Measurements from ENCODE around the gene CLIC3.

The CLIC3 gene

DNA sequence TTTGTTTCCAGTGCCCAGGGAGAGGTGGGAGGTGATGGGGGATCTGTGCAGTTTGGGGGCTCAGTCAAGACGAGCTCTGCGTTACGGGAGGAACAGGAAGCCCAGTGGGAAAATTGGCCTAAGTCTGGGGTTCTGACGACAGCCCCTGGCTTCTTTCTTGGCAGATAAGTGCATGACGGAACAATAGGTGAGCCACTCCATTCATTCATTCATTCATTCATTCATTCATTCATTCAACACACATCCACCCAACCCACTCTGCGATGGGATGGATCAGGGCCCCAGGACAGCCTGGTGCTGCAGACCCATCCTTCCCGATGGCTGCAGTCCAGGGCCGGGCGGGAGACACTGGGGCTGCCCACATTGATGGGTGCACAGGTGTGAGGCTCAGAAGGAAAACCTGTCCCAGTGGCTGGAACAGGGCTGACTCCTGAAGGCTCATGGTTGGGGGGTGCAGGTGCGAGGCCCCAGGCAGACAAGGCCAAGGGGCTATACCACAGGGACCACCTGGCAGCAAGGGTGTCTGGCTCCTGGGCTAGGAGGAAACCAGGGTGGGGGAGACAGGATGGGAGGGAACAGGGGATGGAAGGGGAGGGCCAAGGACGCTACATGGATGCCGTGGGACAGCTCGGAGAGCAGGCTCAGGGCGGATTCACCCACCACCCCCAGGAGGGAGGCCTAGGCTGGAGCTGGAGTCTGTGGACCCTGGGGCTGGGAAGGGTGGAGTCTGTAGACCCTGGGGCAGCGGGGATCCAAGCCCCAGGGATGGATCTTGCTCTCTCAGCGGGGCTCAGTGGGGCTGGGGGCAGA, 15.5 kb downstream of the CLIC3 start:
- DNase-seq (ENCODE audit: low read depth), result no peak

DNA sequence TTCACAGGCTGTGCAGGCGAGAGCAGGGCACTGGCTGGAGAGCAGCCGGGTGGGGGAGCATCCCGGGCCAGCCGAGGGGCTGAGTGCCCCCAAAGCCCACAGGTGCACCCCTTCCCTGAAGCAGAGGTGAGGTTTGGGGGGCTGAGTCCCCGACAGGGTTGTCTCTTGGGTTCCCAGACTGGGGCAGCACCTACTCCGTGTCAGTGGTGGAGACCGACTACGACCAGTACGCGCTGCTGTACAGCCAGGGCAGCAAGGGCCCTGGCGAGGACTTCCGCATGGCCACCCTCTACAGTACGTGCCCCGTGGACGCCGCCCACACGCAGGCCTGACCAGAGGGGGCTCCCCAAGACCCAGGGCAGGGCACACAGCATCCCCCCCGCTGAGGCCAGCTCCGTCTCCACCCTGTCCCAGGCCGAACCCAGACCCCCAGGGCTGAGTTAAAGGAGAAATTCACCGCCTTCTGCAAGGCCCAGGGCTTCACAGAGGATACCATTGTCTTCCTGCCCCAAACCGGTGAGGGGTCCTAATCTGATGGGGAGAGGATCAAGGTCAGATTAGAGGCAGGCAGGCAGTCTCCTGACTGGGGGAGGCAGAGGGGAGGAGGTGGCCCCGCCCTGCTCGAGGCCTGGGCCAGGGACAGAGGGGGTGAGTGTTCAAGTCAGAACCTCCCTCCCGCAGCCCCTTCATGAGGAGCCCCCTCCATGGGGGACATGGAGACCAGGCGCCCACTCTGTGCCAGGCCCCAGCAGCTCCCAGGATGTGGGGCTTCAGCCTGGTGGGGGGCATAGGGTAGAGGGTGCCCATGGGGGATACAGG, 16.4 kb downstream of the CLIC3 start:
- DNase-seq (ENCODE audit: low read depth), result no peak

DNA sequence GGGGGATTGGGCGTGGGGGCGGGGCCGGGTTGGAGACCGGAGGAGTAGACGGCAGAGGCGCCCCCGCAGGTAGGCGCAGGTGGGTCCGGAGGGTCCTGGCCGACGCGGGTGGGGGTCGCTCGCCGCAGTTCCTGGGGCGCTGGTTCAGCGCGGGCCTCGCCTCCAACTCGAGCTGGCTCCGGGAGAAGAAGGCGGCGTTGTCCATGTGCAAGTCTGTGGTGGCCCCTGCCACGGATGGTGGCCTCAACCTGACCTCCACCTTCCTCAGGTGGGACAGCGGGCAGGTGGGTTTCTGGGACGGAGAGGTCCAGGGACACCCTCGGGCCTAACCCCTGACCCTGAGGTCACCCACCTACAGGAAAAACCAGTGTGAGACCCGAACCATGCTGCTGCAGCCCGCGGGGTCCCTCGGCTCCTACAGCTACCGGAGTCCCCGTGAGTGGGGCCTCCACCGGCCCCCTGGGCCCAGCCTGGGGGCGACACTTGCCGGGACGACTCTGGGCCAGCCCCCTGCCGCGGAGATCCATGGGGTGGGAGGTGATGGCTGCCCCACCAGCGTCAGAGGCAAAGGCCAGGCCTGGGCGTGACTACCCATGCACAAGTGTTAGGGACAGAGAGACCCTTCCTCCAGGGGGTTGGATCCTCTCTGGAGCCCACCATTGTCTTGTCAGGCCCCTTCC, 17.4 kb downstream of the CLIC3 start:
- DNase-seq (ENCODE audit: low read depth), result no peak

DNA sequence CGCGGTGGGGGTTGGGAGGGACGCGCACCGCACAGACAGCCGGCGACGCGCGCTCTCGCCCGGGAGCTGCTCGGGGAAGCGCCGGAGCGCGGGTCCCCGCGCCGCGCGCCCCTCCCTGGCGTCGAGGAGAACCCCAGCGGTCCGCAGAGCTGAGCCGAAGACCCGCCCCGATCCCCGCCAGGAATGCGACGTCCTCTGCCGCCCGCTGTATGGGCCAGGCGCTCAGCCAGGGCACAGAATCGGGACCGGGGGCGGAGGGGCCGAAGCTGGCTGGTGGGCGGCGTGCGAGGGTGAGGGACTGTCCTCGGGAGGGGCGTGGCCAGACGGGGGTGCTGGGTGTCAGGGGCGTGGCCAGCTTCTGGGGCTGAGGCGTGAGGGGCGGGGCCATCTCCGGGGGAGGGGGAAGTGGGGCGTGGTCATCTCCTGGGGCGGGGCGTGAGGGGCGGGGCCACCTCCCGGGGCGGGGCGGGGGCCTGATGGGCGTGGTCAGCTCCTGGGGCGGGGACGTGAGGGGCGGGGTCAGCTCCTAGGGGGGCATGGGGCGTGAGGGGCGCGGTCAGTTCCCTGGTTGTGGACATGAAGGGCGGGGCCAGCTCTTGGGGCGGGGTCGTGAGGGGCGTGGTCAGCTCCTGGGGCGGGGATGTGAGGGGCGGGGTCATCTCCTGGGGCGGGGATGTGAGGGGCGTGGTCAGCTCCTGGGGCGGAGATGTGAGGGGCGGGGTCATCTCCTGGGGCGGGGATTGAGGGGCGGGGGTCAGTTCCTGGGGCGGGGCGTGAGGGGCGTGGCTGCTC, 18.1 kb downstream of the CLIC3 start:
- DNase-seq (ENCODE audit: low read depth), result peak; percentile 54

DNA sequence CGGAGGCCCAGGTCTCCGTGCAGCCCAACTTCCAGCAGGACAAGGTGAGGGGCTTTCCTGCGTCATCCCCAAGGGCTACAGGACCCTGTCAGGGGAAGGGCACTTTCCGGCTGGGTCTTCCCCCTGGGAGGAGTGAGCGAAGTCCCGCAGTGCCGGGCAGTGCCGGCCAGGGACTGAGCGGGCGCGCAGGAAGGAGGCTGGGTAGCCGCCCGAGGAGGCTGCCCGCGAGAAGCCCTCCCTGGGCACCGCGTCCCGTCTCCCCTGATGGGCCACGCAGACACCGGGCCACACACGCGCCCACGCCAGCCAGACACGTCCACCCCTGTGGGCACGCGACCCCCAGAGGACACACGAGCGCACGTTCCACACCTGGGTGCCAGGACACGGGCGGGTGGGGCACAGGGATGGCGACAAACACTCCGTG, 18.7 kb downstream of the CLIC3 start:
- DNase-seq (ENCODE audit: low read depth), result no peak

DNA sequence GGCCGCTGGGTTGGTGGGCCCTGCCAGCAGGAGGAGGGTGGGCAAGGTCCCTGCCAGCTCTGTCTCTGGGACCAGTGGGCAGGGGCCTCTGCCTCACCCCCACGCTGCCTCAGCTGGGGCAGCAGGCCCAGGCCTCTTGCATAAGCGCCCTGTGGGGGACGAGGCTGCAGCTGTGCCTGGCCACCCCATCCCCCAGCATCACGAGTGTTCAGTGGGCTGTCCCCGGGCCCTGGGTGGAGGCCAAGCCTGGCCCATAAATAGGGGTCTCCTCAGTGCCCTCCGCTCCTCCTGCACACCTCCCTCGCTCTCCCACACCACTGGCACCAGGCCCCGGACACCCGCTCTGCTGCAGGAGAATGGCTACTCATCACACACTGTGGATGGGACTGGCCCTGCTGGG, 19.1 kb downstream of the CLIC3 start, which contains the start of gene PTGDS:
Gene PTGDS, plus strand, starts transcription at position 282 of the 400 bp plus-strand sequence. Its CDS starts 75 bp downstream, at position 357.
- no peak for DNase-seq (ENCODE audit: low read depth)

DNA sequence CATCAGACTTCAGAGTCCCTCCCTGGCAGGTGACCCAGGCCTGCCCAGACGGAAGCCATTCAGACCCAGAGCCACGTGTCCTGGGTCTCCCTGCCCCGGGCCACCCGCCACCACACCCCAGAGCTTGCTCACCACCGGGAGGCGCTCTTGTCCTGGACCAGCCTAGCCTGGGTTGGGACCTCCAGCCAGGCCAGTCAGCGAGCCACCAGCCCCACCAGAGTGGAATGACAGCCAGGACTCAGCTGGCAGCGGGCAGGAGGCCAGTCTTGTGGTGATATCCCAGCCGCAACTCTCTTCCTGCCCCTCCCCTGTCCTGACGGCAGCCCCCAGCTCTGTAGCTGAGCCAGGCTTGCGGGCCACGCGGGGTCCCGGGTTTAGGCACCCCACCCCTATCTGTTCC, 20.7 kb downstream of the CLIC3 start:
- no peak for DNase-seq (ENCODE audit: low read depth)

DNA sequence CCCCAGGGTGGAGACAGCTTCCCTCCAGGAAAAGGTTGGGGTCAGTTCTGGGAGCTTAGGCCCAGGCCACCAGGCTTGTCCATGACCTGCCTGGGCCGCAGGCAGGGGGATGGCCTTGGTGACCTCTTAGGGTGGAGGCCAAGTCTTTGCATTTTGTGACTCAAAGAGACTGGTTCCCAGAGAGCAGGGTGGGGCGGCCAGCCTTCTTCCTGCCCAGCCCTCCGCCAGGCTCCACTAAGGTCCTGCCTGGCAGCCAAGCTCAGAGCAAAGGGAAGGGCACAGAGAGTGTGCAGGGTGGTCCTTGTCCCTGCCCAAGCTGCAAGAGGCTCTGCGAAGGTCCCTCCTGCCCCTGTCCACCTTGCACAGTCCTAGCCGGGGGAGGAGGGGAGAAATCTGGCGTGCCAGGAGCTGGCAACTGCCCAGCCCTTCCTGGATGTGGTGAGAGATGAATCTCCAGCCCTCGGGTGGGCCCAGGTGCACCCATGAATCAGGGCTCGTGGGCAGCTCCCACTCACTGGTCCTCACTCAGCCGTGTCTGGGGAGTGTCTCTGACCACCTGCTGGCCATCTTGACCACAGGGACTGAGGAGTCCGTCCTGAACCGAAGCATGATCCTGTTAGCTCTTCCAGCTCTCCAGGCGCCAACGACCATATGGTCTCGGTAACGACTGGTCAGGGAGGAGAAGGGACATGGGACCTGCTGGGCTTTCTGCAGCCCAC, 21.4 kb downstream of the CLIC3 start:
- no peak for DNase-seq (ENCODE audit: low read depth)

DNA sequence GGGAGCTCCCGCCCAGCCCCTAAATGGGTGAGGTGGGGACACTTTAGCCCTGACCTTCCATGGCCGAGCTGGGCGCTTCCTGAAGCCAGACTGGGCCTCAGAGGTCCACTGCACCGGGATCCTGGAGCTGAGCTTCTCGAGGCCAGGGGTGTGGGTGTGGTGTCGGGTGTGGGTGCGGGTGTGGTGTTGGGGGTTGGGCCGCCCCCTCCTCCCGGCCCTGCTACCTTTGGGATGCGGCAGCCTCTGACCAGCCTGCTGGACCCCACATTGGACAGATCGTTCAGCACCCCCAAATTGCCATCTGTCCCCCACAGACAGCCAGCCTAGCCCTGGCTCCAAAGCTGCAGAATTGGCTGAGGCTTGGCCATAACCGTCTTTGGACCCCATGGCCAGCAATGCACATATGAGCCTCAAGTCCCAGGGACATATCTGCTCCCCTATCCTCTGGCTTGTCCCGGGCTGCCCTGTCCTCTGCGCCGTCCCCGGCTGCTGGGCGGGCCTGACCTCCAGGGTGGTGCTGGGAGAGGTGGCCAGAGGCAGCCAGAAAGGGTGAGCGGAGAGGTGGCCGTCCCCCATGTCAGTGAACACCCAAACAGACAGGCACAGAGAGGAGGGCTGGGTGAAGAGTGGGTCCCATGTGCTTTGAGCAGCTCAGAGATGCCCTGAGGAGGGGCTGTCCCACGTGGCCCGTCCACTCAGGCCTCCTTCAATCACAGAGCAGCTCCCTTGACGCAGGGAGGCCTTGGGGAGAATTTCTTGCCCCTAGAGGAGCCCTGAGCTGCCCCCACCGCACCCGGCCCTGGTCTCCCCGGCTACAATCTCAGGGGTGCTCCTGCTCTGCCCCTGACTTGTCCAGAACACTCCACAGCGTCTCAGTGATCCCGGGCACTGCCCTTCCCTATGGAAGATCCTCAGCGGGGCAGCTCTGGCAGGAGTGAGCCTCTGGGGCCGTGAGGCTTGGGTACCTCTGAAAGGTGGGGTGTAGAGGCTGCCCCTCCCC, 22.4 kb downstream of the CLIC3 start:
- DNase-seq (ENCODE audit: low read depth), result no peak

DNA sequence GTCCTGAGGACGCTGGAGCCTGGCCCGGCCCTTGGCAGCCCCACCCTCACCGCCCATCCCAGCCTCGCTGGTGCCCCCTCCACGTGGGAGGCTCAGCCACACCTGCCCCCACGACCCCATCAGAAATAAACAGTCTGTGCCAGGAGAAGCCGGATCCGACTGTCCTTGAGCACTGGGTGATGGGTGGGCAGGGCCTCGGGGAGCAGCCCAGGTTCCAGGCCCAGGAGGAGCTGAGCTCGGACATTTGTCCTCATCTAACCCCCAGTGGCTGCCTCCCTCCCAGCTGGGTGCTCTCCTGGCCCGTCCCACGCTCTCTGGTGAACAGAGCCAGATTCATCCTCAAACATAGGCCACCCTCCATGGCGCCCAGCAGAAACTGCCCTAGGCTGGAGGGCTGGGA, 23.6 kb downstream of the CLIC3 start:
- no peak for DNase-seq (ENCODE audit: low read depth)

DNA sequence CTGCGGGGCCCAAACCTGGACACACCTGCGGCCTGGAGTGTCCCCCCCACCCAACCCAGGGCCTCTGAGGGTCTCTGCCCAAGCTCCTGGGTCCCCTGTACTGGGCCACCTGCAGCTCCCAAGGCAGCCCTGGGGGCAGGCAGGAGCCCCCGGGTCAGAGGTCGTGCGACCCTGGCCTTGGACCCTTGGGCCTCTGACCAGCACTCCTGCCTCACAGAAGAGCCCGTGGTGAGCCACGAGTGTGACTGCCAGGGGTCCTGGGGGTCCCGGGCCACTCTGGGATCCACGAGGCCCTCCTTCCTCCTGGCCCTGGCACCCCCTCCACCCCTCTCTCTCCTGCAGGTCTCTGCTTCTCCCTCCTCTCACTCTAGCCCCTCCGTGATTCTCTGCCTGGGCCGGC, 24.0 kb downstream of the CLIC3 start:
- no peak for DNase-seq (ENCODE audit: low read depth)

DNA sequence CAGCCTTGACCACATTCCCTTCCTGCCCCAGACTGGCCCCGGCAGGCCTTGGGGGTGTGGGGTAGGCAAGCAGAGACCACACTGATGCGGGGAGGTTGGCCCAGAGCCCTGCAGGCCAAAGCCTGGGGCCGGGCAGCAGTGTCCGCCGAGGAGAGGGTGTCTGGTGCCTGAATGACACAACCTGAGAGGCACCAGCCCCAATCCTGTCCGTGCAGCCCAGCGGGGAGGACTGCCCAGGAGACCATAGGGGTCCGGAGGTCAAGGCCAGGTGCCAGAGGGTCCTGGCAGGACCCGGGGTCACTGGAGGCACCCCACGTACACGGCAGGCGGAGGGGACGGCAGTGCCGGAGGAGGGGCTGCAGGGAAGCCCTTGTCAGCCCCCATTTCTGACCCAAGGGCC, 24.6 kb downstream of the CLIC3 start:
- no peak for DNase-seq (ENCODE audit: low read depth)

DNA sequence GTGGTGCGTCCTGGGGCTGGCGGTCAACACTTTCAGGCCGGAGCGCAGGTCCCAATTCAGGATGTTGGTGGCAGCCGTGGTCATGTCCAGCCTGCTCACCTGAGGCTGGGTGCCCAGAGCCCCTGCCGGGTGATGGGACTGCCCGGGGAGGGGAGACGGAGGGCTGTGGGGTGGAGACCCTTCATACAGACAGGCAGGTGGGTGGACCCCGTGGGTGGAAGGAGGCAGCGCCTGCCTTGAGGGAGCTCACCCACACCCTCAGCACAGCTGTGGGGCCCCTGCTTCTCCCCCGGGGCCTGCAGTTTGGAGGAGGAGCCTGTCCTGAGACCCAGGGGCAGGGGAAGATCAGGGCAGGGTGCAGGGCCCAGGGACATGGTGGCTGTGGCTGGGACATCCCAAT, 26.0 kb downstream of the CLIC3 start:
- no peak for DNase-seq (ENCODE audit: low read depth)

DNA sequence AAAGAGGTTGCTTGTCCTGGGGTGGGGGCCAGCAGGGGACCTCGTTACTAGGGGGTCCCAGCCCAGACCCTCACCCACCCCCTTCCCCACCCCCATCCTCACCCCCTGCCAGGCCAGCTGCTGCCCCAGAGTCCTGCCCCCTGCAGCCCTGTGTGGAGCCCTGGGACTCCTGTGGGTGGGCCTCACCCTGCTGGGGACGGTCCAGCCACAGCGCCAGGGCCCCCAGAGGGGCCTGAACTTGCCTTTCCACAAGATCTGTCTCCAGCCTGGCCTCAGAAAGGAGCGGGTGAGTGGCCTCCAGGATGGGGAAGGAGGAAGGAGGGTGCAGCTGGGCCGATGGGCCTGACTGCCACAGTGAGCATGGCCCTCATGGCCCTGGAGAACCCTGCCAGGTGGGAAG, 26.6 kb downstream of the CLIC3 start:
- DNase-seq (ENCODE audit: low read depth), result no peak

DNA sequence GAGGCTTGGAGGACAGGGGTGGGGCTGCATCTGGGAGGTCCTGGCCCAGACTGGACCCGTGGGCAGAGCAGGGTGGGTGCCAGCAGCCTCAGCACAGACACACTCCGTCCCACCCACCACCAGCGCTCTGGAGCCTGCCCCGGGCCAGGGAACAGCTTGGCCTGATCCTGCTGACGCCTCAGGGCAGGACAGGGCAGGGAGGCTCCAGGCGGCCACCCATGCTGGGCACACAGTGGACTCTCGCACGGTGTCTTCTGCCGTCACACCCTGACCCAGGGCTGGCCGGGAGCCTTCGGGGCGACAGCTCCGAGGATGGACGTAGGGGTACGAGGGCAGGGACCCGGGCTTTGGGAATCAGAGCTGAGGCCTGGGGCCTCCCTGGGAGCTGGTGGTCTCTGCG, 27.2 kb downstream of the CLIC3 start:
- DNase-seq (ENCODE audit: low read depth), result no peak

DNA sequence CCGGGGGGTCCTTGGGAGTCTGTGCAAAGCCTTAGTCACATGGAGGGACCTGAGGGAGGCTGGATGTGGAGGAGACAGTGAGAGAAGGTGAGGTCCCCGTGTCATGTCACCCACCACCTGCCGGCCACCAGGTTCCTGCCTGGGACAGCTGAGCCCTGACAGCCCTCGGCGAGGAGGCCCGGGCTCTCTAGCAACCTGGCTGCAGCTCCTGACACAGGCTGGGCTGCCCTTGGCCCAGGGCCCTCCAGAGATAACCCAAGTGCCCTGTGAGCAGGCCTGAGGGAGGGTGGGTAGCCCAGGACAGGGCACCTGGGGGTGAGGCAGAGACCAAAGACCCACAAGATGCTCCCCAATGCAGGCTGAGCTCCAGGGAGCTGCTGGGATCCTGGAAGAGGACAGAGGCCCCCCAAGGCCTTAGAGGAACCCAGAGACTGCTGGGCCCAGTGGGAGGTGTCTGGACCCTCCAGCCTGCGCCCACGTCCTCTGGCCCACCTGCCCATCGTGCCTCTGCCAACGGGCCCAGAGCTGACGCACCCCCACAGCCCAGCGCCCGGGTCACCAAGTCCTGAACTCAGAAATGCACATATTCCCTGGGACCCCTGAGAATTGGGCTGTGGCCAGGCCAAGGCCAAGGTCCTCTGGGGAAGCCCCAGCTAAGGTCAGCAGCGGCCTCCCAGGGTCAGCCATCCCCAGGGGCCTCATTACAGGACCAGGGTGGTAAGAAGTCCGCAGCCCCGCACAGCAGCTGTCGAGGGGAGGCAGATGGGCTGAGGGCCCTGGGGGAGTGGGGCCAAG, 27.8 kb downstream of the CLIC3 start:
- no peak for DNase-seq (ENCODE audit: low read depth)

DNA sequence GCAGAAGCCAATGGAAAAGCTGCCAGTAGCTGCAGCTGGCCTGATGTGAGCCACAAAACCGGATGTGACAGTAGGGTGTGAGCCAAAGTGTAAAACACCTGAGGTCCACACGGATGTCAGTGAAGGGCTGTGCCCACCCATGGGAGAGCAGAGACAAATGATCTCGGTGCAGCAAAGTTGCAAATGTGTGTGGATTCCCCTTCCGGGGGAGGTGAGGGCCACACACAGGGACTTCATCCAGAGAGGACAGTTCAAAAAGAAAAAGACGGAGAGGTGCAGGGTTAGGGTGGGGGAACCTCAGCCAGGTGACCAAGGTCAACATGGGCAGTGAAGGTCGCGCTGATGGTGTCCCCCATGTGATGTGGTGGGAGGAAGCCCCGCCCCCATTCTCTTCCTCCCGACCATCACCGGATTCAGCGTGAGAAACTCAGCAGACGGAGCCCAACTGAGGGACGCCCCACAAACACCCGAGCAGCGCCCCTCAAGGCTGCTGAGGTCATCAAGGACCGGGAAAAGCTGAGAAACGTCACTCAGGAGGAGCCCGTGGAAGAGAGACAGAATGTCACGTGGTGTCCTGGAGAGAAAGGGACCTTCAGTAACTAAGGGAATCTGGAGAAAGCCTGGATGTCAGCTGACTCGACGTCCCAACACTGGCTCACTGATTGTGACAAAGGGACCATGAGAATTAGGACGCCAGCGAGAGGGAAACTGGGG, 30.4 kb downstream of the CLIC3 start:
- DNase-seq (ENCODE audit: low read depth), result no peak

DNA sequence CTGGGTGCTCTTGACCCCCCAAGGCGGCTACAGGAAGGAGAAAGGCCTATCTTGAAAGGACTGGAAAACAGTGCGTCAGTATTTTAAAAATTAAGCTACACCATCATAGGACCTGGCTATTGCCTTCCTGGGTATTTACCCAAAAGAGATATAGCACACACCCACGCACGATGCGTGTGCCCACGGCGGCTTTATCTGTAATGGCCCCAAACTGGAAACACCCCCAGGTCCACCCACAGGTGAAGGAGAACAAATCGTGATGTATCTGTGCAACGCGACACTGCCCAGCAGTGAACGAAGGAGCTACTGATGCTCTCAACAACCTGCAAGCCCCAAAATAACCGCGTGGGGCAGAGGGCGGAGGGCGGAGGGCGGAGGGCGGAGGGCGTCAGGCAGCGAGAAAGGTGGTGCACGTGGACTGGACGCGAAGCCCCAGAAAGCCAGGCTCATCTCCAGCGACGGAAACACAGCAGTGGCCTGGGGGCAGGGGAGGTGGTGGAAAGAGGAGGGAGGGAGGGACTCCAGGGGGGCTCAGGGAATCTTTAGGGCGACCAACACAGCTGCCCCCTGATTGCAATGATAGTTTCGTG, 31.4 kb downstream of the CLIC3 start:
- no peak for DNase-seq (ENCODE audit: low read depth)

All from activated T-cell treated with anti-CD3 and anti-CD28 coated beads for 24 hours (primary cell).